A673 (cell line): ENCODE measurements around the gene PLEKHA6.

Experiments
- EZH2 ChIP-seq: fragments of 200-600 bp; sonication (generic); IDR thresholded peaks from 2 replicates; pipeline ENCODE4 v1.6.1; 2017; ENCODE audit warnings: borderline replicate concordance, low read depth, mild to moderate bottlenecking, mixed read lengths, antibody characterized with exemption, low read length; ENCODE audit not compliant: poor library complexity, severe bottlenecking
- TF ChIP-seq, protein P1 (sequence below): fragments of 300-800, 200-600 bp; sonication (generic); conservative IDR thresholded peaks from 2 replicates; pipeline ENCODE4 v1.5.1; 2017; ENCODE audit warnings: low read depth, mild to moderate bottlenecking, antibody characterized with exemption, low read length, moderate library complexity, mixed read lengths

- TF ChIP-seq, protein P1, sequence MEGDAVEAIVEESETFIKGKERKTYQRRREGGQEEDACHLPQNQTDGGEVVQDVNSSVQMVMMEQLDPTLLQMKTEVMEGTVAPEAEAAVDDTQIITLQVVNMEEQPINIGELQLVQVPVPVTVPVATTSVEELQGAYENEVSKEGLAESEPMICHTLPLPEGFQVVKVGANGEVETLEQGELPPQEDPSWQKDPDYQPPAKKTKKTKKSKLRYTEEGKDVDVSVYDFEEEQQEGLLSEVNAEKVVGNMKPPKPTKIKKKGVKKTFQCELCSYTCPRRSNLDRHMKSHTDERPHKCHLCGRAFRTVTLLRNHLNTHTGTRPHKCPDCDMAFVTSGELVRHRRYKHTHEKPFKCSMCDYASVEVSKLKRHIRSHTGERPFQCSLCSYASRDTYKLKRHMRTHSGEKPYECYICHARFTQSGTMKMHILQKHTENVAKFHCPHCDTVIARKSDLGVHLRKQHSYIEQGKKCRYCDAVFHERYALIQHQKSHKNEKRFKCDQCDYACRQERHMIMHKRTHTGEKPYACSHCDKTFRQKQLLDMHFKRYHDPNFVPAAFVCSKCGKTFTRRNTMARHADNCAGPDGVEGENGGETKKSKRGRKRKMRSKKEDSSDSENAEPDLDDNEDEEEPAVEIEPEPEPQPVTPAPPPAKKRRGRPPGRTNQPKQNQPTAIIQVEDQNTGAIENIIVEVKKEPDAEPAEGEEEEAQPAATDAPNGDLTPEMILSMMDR, result no peak
- no peak for TF ChIP-seq EZH2
Measured at GRCh38 chr1:204180133-204180532, 179.6 kb downstream of the PLEKHA6 start.
